KG1 (cell line): ENCODE results near the gene SF3B2.

Experiments
- DNase-seq: peaks from one replicate; lab custom pipeline; 2025; lab: John Stamatoyannopoulos, UW

SF3B2 gene

DNA sequence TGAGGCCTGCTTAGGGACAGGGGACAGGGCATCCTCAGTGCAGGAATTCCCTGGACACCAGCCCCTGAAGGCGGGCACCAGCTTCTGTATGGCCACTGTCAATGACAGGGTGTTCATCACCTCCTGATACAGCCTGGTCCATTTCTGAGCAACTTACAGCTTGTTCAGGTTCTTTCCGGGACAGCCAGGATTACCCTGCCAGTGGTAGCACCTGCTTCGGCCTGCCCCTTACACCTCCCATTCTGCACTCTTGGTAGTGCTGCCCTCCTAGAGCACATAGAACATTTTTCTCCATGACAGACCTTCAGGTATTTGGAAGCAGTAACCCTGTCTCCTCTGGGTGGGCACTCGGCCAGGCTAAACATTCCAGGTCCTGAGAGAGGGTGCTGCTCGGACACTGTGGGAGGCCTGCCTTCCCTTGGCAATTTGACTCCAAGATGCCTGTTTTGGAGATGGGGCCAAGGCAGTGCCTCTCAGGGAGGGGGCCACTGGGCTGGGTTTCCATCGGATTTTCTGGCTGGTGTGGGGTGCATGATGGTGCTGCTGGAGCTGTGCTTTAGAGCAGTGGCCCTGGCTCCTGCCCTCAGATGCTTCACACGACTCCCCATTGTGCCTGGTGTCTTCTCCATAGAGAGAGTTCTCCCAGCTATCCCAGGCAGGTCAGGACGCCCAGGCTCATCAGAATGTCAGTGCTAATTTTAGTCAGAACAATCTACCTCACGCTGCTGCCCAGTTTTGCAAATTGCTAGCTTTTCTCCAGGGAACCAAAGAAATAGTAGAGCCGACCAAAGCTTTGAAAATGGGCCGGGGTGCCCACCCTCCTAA lies 4.4 kb upstream of the SF3B2 start:
- DNase-seq, result no peak

DNA sequence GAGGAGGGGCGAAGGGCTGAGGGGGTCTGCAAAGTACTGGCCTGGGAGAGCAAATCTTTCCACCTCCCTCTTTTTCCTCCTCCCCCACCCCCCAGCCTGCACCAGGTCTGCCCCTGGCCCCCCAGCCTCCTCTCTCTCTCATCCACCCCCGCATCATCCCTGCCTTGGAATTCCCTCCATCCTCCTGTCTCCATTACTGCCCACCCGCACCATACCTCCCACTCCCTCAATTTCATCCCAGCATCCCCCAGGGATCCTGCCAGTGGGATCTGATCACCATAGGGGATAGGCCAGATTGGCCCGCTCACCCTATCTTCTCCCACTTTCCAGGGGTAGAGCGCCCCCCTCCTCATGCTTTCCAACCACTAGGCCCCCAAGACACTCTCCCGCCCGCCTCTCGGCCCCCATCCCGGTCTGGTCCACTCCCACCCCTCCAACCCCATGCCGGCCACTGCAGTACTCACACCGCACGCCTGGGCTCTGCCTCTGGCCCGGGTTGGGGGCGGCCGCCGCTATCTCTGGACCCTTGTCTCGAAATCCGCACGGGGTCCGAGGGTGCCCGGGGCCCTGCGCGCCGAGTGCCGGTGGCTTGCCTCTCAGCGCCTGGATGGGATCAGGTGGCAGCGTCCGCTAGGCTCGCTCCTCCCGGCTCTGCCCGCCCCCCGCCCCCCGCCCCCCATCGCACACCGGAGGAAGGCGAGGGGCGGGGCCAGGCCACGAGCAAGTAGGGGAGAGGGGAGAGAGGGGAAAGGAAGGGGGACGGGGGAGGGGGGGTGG lies 3.4 kb upstream of the SF3B2 start, which contains the start of gene GAL3ST3:
TSS of gene GAL3ST3 (minus strand) at position 615 of the 777 bp plus-strand sequence. CDS start 3,746 bp downstream, outside the sequence.
- DNase-seq, result no peak

DNA sequence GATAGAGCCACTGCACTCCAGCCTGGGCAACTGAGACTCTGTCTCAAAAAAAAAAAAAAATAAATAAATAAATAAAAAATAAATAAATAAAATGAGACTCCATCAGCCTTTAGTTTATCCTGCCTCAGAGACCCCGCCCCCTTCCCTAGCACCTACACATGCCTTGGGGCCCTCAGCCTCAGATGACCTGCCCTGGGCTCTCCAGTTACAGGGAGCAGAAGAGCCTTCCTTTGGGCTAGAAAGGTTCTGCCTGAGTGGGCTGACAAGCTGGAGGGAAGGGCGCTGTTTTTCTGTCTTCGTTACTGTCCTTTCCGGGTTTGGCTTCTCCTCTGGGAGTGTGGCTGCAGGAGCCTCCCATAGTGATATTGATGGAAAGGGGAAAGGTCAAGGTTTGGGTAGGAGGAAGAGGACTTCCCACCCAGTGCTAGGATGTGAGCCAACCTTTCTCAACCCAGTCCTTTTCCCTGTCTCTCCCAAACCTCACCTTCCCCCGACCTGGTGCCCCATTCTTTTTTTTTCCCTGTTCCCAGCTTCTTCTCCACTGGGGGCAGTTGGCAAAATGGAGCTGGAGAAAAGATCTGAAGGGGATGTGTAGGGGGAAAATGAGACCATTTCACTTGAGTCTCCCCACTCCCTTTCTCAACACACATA lies 1.5 kb upstream of the SF3B2 start:
- DNase-seq, result no peak

DNA sequence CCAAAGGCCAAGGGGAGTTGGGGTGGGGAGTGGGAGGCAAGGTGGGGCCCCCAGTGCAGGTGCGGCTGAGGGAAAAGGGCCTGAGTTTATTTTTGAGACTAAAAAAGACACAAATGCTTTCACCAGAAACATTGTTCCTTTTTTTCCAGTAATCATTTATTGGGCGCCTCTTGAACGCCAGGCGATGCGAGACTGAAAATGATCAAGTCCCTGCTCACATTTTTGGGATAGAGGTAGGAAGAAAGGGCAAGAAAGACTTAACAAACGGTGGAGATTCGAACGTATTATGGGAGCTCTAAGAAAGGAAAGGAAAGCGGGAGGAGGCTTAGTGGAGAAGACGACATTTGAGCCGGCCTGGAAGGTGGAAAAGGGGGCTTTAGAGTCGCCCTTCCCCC lies 796 bp upstream of the SF3B2 start:
- no peak for DNase-seq

DNA sequence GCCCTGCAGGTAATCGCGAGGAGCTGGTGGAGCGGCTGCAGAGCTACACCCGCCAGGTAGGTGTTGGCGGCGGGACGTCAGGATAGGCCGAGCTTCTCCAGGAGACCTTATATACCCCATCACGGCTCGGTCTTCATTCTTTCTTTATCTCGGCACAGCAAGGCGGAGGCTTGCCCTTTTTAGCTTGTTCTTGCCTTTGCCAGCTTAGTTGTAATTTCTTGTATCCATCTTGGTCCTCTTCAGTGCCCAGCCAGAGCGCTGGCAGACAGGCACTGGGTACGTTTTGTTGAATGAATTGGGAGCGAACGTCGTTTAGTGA lies 459 bp downstream of the SF3B2 start:
- DNase-seq, result no peak

DNA sequence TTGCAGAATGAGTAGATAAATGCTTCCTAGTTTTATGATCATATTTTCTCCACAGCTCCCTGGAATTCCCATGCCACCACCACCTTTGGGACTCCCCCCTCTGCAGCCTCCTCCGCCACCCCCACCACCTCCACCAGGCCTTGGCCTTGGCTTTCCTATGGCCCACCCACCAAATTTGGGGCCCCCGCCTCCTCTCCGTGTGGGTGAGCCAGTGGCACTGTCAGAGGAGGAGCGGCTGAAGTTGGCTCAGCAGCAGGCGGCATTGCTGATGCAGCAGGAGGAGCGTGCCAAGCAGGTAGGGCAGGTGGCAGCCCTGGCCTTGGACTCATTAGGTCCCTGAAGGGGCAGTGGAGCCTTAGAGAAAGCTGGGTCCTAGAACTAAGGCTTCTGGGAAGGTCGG lies 2.9 kb downstream of the SF3B2 start:
- no peak for DNase-seq

DNA sequence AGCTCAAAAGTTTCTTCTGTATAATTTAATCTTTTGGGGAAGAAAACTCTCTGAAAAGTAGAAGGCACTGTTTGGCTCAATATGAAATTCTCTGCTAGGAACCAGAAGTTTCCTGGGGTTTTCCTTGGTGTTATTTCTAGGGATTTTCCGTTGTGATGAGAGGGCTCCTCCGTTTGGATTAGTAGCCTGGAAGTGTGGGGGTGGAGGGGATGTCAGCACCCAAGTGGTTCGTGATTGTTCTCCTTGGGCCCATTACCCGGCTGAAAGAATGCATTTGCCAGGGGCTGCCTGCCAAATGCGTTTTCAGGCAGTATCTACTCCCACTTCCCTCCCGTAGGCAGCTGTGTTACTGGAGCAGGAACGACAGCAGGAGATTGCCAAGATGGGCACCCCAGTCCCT lies 4.3 kb downstream of the SF3B2 start:
- no peak for DNase-seq

DNA sequence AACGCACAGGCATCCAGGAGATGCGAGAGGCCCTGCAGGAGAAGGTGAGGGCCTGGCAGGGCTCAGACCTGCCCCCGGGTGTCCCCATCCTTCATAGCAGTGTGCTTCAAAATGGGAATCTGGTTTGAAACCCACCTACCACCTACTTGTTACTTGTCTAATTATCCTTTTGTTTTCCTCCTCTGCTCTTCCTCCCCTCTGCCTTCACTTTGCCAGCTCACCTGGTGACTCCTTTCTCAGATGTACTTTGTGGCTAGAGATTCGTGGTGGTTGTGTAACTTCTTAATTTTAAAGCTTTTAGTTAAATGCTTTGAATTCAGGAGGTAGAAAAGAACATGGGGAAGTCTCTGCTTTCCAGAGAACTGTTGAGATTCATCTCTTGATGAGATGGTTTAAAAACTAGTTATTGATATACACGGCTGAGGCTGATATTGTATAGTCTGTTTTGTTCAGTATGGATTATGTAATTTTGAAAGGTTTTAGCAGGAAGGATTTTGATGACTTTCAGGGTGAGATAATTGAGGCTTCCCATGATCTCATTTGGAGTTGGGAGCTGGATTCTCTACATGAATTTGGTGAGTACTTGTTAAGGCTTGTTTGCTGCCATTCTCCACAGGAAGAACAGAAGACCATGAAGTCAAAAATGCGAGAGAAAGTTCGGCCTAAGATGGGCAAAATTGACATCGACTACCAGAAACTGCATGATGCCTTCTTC lies 8.0 kb downstream of the SF3B2 start:
- DNase-seq, result no peak

DNA sequence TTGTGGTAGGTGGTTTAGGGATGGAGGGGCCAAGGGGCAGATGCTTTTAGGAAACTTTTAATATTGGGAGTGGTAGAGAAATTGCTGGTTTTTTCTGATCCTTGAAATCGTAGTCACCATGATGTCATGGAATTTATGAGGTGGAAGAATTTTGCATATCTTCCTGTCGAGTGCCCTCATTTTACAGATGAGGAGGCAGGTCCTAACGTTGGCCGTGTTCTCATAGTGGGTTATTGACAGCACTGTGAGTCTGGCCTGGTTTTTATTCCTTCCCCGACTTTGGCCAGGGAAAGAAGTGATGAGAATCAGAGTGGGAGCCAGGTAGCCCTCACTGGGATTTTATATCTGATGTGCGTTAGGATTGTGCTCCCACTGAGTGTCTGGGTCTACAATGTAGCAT lies 9.1 kb downstream of the SF3B2 start:
- no peak for DNase-seq

DNA sequence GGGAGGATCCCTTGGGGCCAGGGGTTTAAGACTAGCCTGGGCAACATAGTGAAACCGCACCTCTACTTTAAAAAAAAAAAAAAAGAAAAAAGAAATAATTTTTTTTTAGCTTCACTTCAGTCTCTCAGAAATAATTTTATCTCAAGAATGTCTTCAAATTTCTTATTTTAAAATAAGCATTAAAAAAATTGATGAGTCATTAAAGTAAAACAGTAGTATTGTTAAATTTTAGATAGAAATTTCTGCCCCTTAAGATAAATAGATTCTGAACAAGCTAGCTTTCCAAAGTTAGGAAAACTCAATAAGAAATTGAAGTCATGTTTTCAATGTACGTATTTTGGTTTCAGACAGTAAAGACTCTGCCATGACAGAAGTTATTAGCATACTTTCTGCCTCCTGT lies 10.2 kb downstream of the SF3B2 start:
- DNase-seq, result no peak

DNA sequence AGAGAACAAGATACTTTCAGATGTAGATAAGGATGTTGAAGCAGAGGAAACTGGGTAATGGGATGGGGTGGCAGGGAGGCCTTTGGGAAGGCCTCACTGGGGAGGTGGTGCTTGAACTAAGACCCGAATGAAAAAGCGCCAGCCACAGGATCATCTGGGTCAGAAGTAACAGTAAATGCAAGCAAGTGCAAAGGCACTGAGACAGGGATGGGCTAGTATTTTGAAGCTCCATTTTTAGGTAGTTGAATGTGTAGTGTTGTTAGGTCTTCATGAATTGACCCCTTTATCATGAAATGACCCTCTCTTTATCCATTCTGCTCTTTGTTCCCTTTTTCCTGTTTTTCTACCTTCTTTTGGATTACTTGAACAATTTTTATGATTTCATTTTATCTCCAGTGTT lies 11.7 kb downstream of the SF3B2 start:
- DNase-seq, result no peak

DNA sequence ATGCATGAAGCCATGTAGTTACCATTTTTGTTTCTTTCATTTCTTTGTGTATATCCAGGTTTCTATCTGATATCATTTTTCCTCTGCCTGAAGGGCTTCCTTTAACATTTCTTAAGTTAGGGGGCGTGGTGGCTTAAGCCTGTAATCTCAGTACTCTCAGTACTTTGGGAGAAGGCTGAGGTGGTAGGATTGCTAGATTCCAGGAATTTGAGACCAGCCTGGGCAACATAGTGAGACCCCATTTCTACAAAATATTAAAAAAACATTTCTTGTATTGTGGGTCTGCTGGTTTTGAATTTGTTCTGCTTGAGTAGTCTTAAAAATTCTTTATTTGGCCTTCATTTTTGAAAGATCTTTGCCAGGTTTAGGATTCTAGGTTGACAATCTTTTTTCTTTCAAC lies 12.4 kb downstream of the SF3B2 start:
- no peak for DNase-seq

DNA sequence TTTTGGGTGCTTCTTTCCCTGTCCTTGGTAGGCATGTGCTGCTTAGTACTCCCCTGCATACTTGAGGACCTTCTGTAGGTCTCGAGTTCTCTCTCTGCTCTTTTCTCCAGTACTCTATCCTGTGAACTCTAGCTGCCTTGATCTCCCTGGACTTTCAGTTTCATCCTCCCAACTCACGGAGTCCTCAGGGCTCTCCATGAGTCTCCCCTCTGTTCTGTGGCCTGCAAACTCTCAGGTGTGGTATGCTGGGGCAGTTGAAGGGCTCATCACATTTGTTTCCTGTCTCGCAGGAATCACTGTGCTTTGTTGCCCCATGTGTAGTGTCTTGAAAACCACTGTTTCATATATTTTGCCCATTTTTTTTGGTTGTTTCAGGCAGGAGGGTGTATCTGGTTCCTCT lies 14.6 kb downstream of the SF3B2 start:
- no peak for DNase-seq

DNA sequence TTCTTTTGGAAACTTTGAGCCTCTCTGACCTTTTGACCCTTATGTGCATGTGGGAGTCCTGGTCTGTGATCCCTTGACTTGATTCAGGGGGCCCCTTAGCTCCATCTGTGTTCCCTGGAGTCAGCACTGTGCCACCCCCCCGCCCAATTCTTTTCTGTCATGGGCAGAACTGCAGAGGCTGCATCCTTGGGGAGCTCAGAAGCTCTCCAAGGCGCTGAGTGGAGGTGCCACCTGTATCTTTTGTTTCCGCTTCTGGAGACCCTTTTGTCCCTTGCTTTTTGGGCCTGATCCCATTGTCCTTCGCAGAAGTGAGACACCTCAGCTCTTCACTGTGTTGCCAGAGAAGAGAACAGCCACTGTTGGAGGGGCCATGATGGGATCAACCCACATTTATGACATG lies 15.5 kb downstream of the SF3B2 start:
- no peak for DNase-seq

DNA sequence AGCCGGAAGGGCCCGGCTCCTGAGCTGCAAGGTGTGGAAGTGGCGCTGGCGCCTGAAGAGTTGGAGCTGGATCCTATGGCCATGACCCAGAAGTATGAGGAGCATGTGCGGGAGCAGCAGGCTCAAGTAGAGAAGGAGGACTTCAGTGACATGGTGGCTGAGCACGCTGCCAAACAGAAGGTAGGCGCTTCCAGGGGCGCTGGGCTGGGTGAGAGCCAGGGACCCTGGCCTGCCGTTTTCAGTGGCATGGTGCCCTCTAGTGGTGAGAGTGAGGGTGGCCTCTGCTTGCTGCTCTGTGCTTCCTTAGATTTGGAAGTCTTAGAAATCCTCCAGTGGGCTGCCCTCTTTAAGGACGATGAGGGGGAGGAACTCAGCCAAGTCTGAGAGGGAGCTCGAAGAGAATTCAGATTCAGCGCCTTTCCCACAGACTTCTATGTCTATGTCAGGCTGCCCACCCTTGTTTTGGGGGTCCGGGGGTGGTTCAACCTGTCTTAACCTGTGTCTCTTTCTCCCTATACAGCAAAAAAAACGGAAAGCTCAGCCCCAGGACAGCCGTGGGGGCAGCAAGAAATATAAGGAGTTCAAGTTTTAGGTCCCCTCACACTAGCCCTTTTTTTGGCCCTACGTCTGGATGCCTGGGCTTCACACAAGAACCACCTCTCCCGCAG lies 16.1 kb downstream of the SF3B2 start:
- DNase-seq, result peak; percentile 52

DNA sequence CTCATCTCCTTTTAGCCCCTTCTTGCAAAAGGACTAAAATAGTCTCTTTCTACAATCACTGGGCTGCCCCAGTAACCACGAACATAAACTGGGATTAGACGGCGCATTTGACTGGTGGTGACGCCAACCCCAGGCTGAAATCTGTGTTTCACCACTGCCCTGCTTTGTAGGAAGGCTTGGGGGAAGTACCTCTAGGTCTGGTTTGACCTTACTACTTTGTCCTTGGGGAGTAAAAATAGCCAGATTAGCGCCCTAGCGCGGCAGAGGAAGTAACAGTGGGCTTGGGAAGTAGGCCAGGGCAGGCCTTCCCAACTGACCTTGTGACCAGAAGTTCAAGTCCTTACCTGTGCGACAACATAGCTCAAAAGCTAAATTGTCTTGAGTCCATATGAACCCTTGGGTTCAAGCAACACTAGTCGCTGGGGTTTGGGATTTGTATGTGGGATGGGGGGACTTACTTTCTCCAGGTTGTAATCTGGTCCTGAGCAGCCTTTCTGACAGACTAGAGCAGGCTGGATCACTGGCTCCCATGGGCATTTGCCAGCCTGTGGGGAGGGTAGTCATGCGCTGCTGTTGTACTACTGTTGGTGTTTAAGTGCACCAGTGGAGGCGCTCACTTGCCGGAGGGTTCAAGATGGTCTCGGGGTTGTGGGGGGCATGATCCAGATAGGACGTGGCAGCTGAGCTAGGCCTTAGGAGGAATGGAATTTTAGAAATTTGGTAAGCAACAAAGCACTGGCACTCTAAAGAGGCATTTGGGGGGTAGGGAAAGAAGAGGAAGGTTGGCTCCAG lies 17.0 kb downstream of the SF3B2 start:
- no peak for DNase-seq

DNA sequence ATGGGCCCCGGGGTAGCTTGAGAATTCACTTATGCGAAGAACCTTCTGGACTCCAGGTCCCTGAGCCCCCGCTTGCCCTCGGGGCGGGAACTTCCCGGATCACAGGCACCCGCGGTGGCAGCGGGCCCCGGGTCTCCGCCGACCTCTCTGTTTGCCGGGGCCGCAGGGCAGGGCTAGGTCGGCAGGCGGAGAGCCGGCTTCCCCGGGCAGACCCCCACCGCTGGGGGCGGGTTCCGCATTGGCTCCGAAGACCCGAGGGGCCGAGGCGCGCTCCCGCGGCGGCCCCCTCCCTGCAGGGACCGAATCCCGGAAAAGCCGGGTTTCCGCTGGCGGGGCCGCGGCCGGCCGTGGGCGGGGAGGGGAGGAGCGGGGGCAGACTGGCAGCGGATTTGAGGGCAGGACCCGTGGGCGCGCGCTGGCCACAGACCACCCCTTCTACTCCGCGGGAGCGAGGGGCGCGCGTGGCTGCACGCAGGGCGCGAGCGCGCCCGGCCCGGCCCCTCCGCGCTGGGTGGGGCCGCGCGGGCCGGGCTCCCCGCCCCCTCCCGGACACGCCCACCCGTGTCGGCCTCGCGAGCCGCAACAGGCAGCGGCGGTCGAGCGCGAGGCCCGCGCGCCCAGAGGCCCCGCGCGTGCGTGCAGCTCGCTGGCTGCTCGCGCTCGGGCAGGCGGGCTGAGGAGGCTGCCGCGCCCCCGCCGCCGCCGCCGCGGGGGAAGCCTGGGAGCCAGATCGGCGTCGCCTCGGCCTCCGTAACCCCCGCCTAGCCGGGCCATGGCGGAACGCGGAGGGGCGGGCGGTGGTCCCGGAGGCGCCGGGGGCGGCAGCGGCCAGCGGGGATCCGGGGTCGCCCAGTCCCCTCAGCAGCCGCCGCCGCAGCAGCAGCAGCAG lies 17.8 kb downstream of the SF3B2 start, which contains the start of gene PACS1:
TSS of gene PACS1 (plus strand) at position 558 of the 889 bp plus-strand sequence. CDS start at position 773, 215 bp downstream.
- DNase-seq, result peak; percentile 78

DNA sequence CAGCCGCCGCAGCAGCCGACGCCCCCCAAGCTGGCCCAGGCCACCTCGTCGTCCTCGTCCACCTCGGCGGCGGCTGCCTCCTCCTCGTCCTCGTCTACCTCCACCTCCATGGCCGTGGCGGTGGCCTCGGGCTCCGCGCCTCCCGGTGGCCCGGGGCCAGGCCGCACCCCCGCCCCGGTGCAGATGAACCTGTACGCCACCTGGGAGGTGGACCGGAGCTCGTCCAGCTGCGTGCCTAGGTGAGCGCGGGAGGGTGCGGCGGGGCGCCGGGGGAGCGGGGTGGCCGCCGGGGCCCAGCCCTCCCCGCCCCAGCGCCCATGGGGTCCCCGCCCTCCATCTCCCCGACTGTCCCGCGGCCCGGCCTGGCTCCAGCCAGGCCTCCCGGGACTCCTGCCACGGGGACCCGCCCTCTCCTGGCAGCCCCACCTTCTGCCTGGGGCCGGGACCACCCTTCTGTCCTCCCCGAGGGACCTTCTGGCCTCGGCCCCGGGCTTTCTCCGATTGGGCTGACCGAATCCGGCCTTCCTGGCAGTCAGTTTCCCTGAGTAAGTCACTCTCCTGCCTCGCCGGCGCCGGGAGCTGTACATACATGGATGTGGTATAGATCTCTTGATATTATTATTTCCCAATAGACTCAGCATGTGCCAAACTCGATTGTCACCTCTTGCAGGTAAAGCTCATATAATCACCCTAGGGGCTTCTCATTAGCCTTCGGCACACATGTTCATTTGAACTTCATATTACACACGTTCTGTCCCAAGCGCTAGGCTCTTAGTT lies 18.6 kb downstream of the SF3B2 start:
- DNase-seq, result no peak

DNA sequence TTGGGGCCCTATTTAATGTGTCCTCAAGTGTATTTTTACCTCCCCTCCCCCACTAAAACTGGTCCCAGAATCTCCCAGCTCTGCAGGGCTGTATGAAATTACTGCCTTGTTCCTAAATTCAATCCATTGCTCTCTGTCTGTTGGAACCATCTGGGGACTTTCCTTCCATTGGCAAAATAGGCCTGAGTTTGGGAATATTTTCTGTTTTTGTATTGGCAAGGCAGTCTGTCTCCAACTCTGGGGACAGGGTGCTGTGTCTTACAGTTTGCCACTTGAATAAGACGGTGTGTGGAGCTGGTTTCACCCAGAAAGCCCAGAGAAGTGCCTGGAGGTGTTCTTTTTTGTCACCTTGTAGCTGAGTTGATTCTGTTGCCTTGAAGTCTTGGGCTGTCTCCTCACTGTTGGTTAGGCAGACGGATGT lies 19.2 kb downstream of the SF3B2 start:
- DNase-seq, result no peak
